Measurements from ENCODE around the gene SMYD3. TPM values are rescaled to one million over a fixed set of nuclear protein-coding genes. Genes with fewer than 3 reads are reported as not detected.

The SMYD3 gene
- total RNA-seq, 1 experiment from 2014 or later, result 35.1 TPM

DNA sequence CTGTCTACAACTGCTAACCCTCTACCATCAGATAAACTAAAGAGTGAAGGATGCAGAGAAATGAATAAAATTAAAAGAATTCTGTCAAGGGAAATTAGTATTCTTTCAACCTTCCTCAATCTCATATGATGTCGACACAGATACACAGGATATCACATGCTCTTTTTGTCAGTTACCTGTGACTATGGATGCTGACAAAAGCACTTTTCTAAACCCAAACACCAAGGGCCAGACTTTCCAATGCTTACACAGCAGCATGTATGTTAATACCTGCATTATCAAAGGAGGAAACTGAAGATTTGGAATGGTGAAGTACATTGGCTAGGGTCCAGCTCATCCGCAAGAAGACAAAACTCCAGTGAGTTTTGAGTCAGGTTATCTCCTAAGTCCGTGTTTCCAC lies 294.0 kb downstream of the SMYD3 start:
- no peaks in the 10 kb centered on the region for H3K9me3 Mint-ChIP-seq (ENCODE audit: low read depth, unreplicated experiment)
- no peaks in the 10 kb centered on the region for H3K4me1 Mint-ChIP-seq (ENCODE audit: low read depth, unreplicated experiment)
- DNase-seq, result no peak
- H3K4me3 Mint-ChIP-seq (ENCODE audit: low read depth, unreplicated experiment), result no peak overlapping the region
- H3K27me3 Mint-ChIP-seq (ENCODE audit: unreplicated experiment), result no peaks in the 10 kb centered on the region
- no TSS peak for BruUV-seq (replicated peaks)
- CTCF ChIA-PET, result no interaction called here
- intact Hi-C loops (cut with micrococcal nuclease; ENCODE audit: unreplicated experiment), result no loop called here
- TF ChIP-seq, protein P1, sequence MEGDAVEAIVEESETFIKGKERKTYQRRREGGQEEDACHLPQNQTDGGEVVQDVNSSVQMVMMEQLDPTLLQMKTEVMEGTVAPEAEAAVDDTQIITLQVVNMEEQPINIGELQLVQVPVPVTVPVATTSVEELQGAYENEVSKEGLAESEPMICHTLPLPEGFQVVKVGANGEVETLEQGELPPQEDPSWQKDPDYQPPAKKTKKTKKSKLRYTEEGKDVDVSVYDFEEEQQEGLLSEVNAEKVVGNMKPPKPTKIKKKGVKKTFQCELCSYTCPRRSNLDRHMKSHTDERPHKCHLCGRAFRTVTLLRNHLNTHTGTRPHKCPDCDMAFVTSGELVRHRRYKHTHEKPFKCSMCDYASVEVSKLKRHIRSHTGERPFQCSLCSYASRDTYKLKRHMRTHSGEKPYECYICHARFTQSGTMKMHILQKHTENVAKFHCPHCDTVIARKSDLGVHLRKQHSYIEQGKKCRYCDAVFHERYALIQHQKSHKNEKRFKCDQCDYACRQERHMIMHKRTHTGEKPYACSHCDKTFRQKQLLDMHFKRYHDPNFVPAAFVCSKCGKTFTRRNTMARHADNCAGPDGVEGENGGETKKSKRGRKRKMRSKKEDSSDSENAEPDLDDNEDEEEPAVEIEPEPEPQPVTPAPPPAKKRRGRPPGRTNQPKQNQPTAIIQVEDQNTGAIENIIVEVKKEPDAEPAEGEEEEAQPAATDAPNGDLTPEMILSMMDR (IDR thresholded peaks at IDR 0.05; ENCODE audit: unreplicated experiment), result no peak
- H3K27ac Mint-ChIP-seq (ENCODE audit: unreplicated experiment), result no peak overlapping the region
- no peaks in the 10 kb centered on the region for H3K36me3 Mint-ChIP-seq (ENCODE audit: insufficient read depth, unreplicated experiment)

DNA sequence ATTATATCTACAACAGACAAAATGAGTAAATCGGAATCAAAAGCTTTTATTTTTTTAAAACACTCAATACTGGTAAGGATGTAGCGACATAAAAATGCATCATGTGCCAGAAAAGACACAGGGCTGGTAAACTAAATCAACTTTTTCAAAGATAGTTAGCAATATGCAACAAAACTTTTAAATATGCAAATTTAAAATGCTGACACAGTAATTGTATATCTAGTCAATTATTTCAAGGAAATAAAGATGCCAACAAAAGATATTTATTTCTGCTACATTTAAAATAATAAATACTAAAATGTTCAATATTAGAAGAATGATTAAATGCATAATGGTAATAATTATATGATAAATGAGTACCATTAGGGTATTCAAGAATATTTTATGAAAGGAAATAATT lies 295.1 kb downstream of the SMYD3 start:
- H3K9me3 Mint-ChIP-seq (ENCODE audit: low read depth, unreplicated experiment), result no peaks in the 10 kb centered on the region
- H3K27ac Mint-ChIP-seq (ENCODE audit: unreplicated experiment), result no peak overlapping the region
- no peaks in the 10 kb centered on the region for H3K4me1 Mint-ChIP-seq (ENCODE audit: low read depth, unreplicated experiment)
- no peak for DNase-seq
- no peaks in the 10 kb centered on the region for H3K27me3 Mint-ChIP-seq (ENCODE audit: unreplicated experiment)
- no TSS peak for BruUV-seq (replicated peaks)
- intact Hi-C loops (cut with micrococcal nuclease; ENCODE audit: unreplicated experiment), result no loop called here
- TF ChIP-seq, protein P1 (IDR thresholded peaks at IDR 0.05; ENCODE audit: unreplicated experiment), result no peak
- CTCF ChIA-PET, result no interaction called here
- no peak overlapping the region for H3K4me3 Mint-ChIP-seq (ENCODE audit: low read depth, unreplicated experiment)
- H3K36me3 Mint-ChIP-seq (ENCODE audit: insufficient read depth, unreplicated experiment), result no peaks in the 10 kb centered on the region

- BruUV-seq (replicated peaks), result no TSS peak
- peak; percentile 18 for DNase-seq
- CTCF ChIA-PET, result no interaction called here
- Mint-ChIP-seq H3K27me3 (ENCODE audit: unreplicated experiment) (no peaks in the 10 kb centered on the region), H3K36me3 (ENCODE audit: insufficient read depth, unreplicated experiment) (no peaks in the 10 kb centered on the region), H3K4me1 (ENCODE audit: low read depth, unreplicated experiment) (no peaks in the 10 kb centered on the region), H3K4me3 (ENCODE audit: low read depth, unreplicated experiment) (no peak overlapping the region), H3K27ac (ENCODE audit: unreplicated experiment) (no peak overlapping the region), H3K9me3 (ENCODE audit: low read depth, unreplicated experiment) (no peaks in the 10 kb centered on the region)
- TF ChIP-seq, protein P1 (IDR thresholded peaks at IDR 0.05; ENCODE audit: unreplicated experiment), result no peak
- intact Hi-C loops (cut with micrococcal nuclease; ENCODE audit: unreplicated experiment), result no loop called here
Measured at GRCh38 chr1:246210756-246211155, 296.3 kb downstream of the SMYD3 start.

DNA sequence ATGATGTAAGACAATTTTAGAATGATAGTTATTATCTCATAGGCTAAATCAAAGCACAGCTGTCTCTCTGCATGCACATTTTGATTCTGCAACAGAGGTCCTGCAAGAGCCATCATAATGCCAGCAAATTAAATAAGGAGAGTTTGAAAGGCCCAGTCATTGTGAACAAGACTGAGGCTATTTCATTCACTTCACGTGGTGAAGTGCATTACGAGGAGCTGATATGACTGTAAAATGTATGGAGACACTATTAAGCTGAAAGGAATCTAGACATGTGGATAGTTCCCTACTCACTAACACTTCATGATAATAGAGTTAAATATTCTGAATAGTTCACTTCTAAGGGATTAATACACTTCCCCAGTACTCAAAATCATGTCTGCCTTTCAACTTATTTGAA lies 299.0 kb downstream of the SMYD3 start:
- H3K27me3 Mint-ChIP-seq (ENCODE audit: unreplicated experiment), result no peaks in the 10 kb centered on the region
- H3K4me3 Mint-ChIP-seq (ENCODE audit: low read depth, unreplicated experiment), result no peak overlapping the region

More for the DNA sequence above, 299.0 kb downstream of the SMYD3 start:
- TF ChIP-seq, protein P1 (IDR thresholded peaks at IDR 0.05; ENCODE audit: unreplicated experiment), result no peak
- BruUV-seq (replicated peaks), result no TSS peak
- Mint-ChIP-seq H3K36me3 (ENCODE audit: insufficient read depth, unreplicated experiment) (no peaks in the 10 kb centered on the region), H3K4me1 (ENCODE audit: low read depth, unreplicated experiment) (no peaks in the 10 kb centered on the region), H3K9me3 (ENCODE audit: low read depth, unreplicated experiment) (no peaks in the 10 kb centered on the region), H3K27ac (ENCODE audit: unreplicated experiment) (no peak overlapping the region)
- no peak for DNase-seq
- CTCF ChIA-PET, result no interaction called here
- intact Hi-C loops (cut with micrococcal nuclease; ENCODE audit: unreplicated experiment), result no loop called here
